Activated CD8-positive, alpha-beta T cell treated with anti-CD3 and anti-CD28 coated beads for 36 hours (primary cell): ENCODE data around the gene TANGO6. TPM values are rescaled to one million over a fixed set of nuclear protein-coding genes. Genes with fewer than 3 reads are reported as not detected.

Experiments
- ATAC-seq: fragments of 200-7000 bp; cut with Tn5 transposase; one replicate; pipeline ENCODE4 v1.10.0; 2021; ENCODE audit warnings: mild to moderate bottlenecking, moderate library complexity
- CTCF ChIA-PET: fragments of 350-600 bp; sonication (Branson Sonifier 250); formaldehyde crosslinking; loops from one replicate; lab custom pipeline; 2021; ENCODE audit warnings: antibody characterized with exemption; lab: Charles Lee
- POLR2A ChIA-PET: fragments of 350-600 bp; sonication (Branson Sonifier 250); formaldehyde crosslinking; loops from one replicate; lab custom pipeline; 2021; ENCODE audit warnings: antibody characterized with exemption; lab: Charles Lee
- DNase-seq: peaks from one replicate; pipeline ENCODE4 v3.0.0-alpha.2; 2020
- H3K27ac Mint-ChIP-seq: one replicate; pipeline ENCODE4 v1.8.0; 2021; ENCODE audit warnings: mild to moderate bottlenecking, mixed read lengths
- H3K27me3 Mint-ChIP-seq: one replicate; pipeline ENCODE4 v1.8.0; 2021; ENCODE audit warnings: mixed read lengths
- H3K36me3 Mint-ChIP-seq: one replicate; pipeline ENCODE4 v1.8.0; 2021; ENCODE audit warnings: low read depth, mixed read lengths
- H3K4me1 Mint-ChIP-seq: one replicate; pipeline ENCODE4 v1.8.0; 2021; ENCODE audit warnings: low read depth, mixed read lengths
- H3K4me3 Mint-ChIP-seq: one replicate; pipeline ENCODE4 v1.8.0; 2021; ENCODE audit warnings: mild to moderate bottlenecking, moderate library complexity, mixed read lengths
- H3K9me3 Mint-ChIP-seq: one replicate; pipeline ENCODE4 v1.8.0; 2021; ENCODE audit warnings: mixed read lengths
- intact Hi-C: fragments of 100-400 bp; cut with micrococcal nuclease; formaldehyde crosslinking; loops from one replicate; pipeline ENCODE4 v1.10.0; 2022
- total RNA-seq, 2 experiments: library from RNA; stranded (reverse); gene quantifications; one replicate each; pipeline ENCODE4 v1.2.3, GENCODE V29; 2021
- TF ChIP-seq, protein P1 (sequence below): fragments of 200-600 bp; IDR thresholded peaks from one replicate; pipeline ENCODE4 v1.8.0; 2022; ENCODE audit warnings: antibody characterized with exemption, mild to moderate bottlenecking

TANGO6 gene
- total RNA-seq, 2 experiments from 2014 or later, result 23.0 to 27.0 TPM

GRCh38 chr16:68978303-68978954, 135.1 kb downstream of the TANGO6 start:
- Mint-ChIP-seq H3K9me3 (no peaks in the 10 kb centered on the region), H3K4me3 (no peak overlapping the region), H3K27ac (no peak overlapping the region), H3K27me3 (no peaks in the 10 kb centered on the region), H3K4me1 (no peaks in the 10 kb centered on the region), H3K36me3 (peaks cover 27% of the 10 kb centered on the region)
- TF ChIP-seq, protein P1, sequence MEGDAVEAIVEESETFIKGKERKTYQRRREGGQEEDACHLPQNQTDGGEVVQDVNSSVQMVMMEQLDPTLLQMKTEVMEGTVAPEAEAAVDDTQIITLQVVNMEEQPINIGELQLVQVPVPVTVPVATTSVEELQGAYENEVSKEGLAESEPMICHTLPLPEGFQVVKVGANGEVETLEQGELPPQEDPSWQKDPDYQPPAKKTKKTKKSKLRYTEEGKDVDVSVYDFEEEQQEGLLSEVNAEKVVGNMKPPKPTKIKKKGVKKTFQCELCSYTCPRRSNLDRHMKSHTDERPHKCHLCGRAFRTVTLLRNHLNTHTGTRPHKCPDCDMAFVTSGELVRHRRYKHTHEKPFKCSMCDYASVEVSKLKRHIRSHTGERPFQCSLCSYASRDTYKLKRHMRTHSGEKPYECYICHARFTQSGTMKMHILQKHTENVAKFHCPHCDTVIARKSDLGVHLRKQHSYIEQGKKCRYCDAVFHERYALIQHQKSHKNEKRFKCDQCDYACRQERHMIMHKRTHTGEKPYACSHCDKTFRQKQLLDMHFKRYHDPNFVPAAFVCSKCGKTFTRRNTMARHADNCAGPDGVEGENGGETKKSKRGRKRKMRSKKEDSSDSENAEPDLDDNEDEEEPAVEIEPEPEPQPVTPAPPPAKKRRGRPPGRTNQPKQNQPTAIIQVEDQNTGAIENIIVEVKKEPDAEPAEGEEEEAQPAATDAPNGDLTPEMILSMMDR, result no peak
- ChIA-PET POLR2A (interaction anchor here (1.0 kb wide), 1 partner anchor 11 kb away, joined by 3 read pairs; no protein-coding TSS in a partner anchor), CTCF (no interaction called here)
- no peak for DNase-seq
- ATAC-seq, result no peak
- intact Hi-C loops, result no loop called here

- ChIA-PET POLR2A (no interaction called here), CTCF (no interaction called here)
- Mint-ChIP-seq H3K9me3 (no peaks in the 10 kb centered on the region), H3K27ac (no peak overlapping the region), H3K4me3 (no peak overlapping the region), H3K27me3 (no peaks in the 10 kb centered on the region), H3K36me3 (peaks cover 17% of the 10 kb centered on the region), H3K4me1 (no peaks in the 10 kb centered on the region)
- TF ChIP-seq, protein P1, result no peak
- ATAC-seq, result no peak
- intact Hi-C loops, result no loop called here
- no peak for DNase-seq
Measured at GRCh38 chr16:68980695-68981315, 137.5 kb downstream of the TANGO6 start.

DNA sequence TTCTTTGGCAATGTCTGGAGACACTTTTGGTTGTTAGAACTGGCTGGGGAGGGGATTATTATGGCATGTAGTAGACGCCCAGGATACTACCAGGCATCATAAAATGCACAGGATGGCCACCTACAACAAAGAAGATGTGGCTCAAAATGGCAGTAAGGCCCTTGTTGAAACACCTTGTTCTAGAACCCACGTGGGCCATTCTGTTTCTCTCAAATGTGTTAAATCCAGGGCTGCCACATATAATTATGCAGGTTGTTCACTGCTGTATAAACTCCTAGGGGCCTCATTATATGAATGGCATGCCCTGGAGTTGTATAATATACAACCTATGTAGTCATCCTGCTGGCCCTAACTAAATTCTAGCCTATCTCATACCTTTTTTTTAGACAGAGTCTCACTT, 138.6 kb downstream of the TANGO6 start:
- Mint-ChIP-seq H3K27ac (no peak overlapping the region), H3K4me3 (no peak overlapping the region), H3K27me3 (no peaks in the 10 kb centered on the region), H3K9me3 (no peaks in the 10 kb centered on the region), H3K36me3 (peaks cover 19% of the 10 kb centered on the region), H3K4me1 (no peaks in the 10 kb centered on the region)
- ATAC-seq (no peak), DNase-seq (no peak)
- intact Hi-C loops, result no loop called here
- ChIA-PET POLR2A (no interaction called here), CTCF (no interaction called here)
- TF ChIP-seq, protein P1, result no peak

DNA sequence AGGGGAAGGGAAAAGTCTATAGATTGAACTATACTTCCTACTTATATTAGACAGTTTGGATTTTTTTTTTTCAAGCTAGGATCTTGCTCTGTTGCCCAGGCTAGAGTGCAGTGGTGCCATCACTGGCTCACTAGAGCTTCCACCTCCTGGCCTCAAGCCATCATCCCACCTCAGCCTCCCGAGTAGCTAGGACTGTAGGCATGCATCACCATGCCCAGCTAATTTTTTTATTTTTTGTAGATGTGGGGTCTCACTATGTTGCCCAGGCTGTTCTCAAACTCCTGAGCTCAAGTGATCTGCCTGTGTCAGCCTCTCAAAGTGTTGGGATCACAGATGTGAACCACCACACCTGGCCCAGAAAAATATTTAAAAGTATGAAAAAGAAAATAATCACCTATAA, 141.1 kb downstream of the TANGO6 start:
- peaks cover 13% of the 10 kb centered on the region for H3K36me3 Mint-ChIP-seq
- H3K4me1 Mint-ChIP-seq, result no peaks in the 10 kb centered on the region
- H3K4me3 Mint-ChIP-seq, result no peak overlapping the region
- no peak overlapping the region for H3K27ac Mint-ChIP-seq
- no peaks in the 10 kb centered on the region for H3K27me3 Mint-ChIP-seq
- no peak for DNase-seq
- TF ChIP-seq, protein P1, result no peak
- no peak for ATAC-seq
- ChIA-PET POLR2A (interaction anchor here (0.6 kb wide), 1 partner anchor 132 kb away, joined by 3 read pairs; no protein-coding TSS in a partner anchor), CTCF (no interaction called here)
- intact Hi-C loops, result no loop called here
- no peaks in the 10 kb centered on the region for H3K9me3 Mint-ChIP-seq

- H3K36me3 Mint-ChIP-seq, result peaks cover 11% of the 10 kb centered on the region
- POLR2A ChIA-PET, result no interaction called here
Measured at GRCh38 chr16:68985268-68985667, 141.9 kb downstream of the TANGO6 start.

More at GRCh38 chr16:68985268-68985667, 141.9 kb downstream of the TANGO6 start:
- intact Hi-C loops, result no loop called here
- Mint-ChIP-seq H3K4me1 (no peaks in the 10 kb centered on the region), H3K4me3 (no peak overlapping the region), H3K9me3 (no peaks in the 10 kb centered on the region), H3K27ac (no peak overlapping the region), H3K27me3 (no peaks in the 10 kb centered on the region)
- DNase-seq, result no peak
- CTCF ChIA-PET, result interaction anchor here (1.1 kb wide), 1 partner anchor 14 kb away, joined by 3 read pairs; no protein-coding TSS in a partner anchor
- ATAC-seq, result no peak
- TF ChIP-seq, protein P1, result no peak
